ENCODE data around the gene FCRLB. TPM values are rescaled to one million over a fixed set of nuclear protein-coding genes. Genes with fewer than 3 reads are reported as not detected.
"Not testable (repeated sequence)": the region's sequence is repeated elsewhere in the genome, so short reads cannot be mapped to it uniquely, and the experiment has no call there.

The FCRLB gene
- total RNA-seq, 2 donors from 2014 or later: not detected

- no peak within 1 kb of the TSS for H3K27ac Mint-ChIP-seq
- no peaks in the 10 kb centered on the region for H3K4me1 Mint-ChIP-seq
- ATAC-seq (replicated peaks): peak; percentile 90
Measured at GRCh38 chr1:161706482-161707347, 14.6 kb upstream of the FCRLB start, which contains the start of gene FCRLA. Gene FCRLA (plus strand): TSS chr1:161707229. CDS start chr1:161707265, 36 bp downstream.

DNA sequence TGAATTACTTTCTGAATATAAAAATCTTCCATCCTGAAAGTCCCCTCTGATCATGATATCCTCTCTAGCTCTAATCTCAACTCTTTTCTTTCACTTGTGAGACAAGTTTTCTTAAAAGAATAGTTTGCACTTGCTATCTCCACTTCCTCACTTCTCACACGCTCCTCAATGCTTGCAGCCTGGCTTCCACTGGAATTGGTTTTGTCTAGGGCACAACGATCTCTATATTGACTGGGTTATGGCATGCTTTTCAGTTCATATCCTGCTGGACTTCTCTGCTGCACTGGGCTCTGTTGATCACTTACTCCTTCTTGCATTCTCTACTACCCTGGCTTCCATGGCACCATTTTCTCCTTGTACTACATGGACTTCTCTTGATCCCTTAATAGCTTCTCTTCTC, 13.8 kb upstream of the FCRLB start:
- H3K4me1 Mint-ChIP-seq: no peaks in the 10 kb centered on the region
- H3K9me3 Mint-ChIP-seq: no peaks in the 10 kb centered on the region
- H3K27me3 Mint-ChIP-seq: peaks cover 13% of the 10 kb centered on the region
- no peaks in the 10 kb centered on the region for H3K36me3 Mint-ChIP-seq (ENCODE audit: low read depth)
- ATAC-seq (replicated peaks): no peak
- no peak overlapping the region for H3K27ac Mint-ChIP-seq
- H3K4me3 Mint-ChIP-seq: no peak overlapping the region

More at GRCh38 chr1:161706482-161707347, 14.6 kb upstream of the FCRLB start, which contains the start of gene FCRLA:
- Mint-ChIP-seq H3K27me3 (peaks cover 7% of the 10 kb centered on the region), H3K9me3 (no peaks in the 10 kb centered on the region), H3K36me3 (ENCODE audit: low read depth) (no peaks in the 10 kb centered on the region), H3K4me3 (no peak within 1 kb of the TSS)

GRCh38 chr1:161709373-161709772, 12.0 kb upstream of the FCRLB start:
- Mint-ChIP-seq H3K9me3 (no peaks in the 10 kb centered on the region), H3K27ac (no peak overlapping the region), H3K4me3 (no peak overlapping the region), H3K4me1 (no peaks in the 10 kb centered on the region), H3K27me3 (peaks cover 13% of the 10 kb centered on the region), H3K36me3 (ENCODE audit: low read depth) (no peaks in the 10 kb centered on the region)
- ATAC-seq (replicated peaks): no peak

- Mint-ChIP-seq H3K4me1 (no peaks in the 10 kb centered on the region), H3K9me3 (no peaks in the 10 kb centered on the region), H3K27ac (no peak overlapping the region), H3K4me3 (no peak overlapping the region), H3K36me3 (ENCODE audit: low read depth) (no peaks in the 10 kb centered on the region), H3K27me3 (peaks cover 16% of the 10 kb centered on the region)
- no peak for ATAC-seq (replicated peaks)
Measured at GRCh38 chr1:161710560-161710959, 10.8 kb upstream of the FCRLB start.

- no peak overlapping the region for H3K27ac Mint-ChIP-seq
- no peak overlapping the region for H3K4me3 Mint-ChIP-seq
- no peaks in the 10 kb centered on the region for H3K36me3 Mint-ChIP-seq (ENCODE audit: low read depth)
- no peak for ATAC-seq (replicated peaks)
- peaks cover 12% of the 10 kb centered on the region for H3K4me1 Mint-ChIP-seq
- H3K27me3 Mint-ChIP-seq: peaks cover 9% of the 10 kb centered on the region
- H3K9me3 Mint-ChIP-seq: no peaks in the 10 kb centered on the region
Measured at GRCh38 chr1:161718559-161719324, 2.6 kb upstream of the FCRLB start.

GRCh38 chr1:161719325-161719611, 2.1 kb upstream of the FCRLB start:
- Mint-ChIP-seq H3K4me3 (no peak overlapping the region), H3K27ac (no peak overlapping the region), H3K27me3 (peaks cover 12% of the 10 kb centered on the region), H3K9me3 (no peaks in the 10 kb centered on the region), H3K36me3 (ENCODE audit: low read depth) (no peaks in the 10 kb centered on the region), H3K4me1 (peaks cover 12% of the 10 kb centered on the region)
- ATAC-seq (replicated peaks): peak; percentile 74

- peaks cover 12% of the 10 kb centered on the region for H3K4me1 Mint-ChIP-seq
- H3K9me3 Mint-ChIP-seq: no peaks in the 10 kb centered on the region
- H3K36me3 Mint-ChIP-seq (ENCODE audit: low read depth): no peaks in the 10 kb centered on the region
- H3K27ac Mint-ChIP-seq: no peak overlapping the region
- ATAC-seq (replicated peaks): no peak
- no peak overlapping the region for H3K4me3 Mint-ChIP-seq
- H3K27me3 Mint-ChIP-seq: peaks cover 15% of the 10 kb centered on the region
Measured at GRCh38 chr1:161720422-161720821, 922 bp upstream of the FCRLB start.

- no peaks in the 10 kb centered on the region for H3K9me3 Mint-ChIP-seq
- no peak overlapping the region for H3K4me3 Mint-ChIP-seq
- H3K27me3 Mint-ChIP-seq: peaks cover 16% of the 10 kb centered on the region
- peak; percentile 68 for ATAC-seq (replicated peaks)
- H3K4me1 Mint-ChIP-seq: peaks cover 18% of the 10 kb centered on the region
- no peaks in the 10 kb centered on the region for H3K36me3 Mint-ChIP-seq (ENCODE audit: low read depth)
- H3K27ac Mint-ChIP-seq: no peak overlapping the region
Measured at GRCh38 chr1:161721738-161722343, 497 bp downstream of the FCRLB start.

DNA sequence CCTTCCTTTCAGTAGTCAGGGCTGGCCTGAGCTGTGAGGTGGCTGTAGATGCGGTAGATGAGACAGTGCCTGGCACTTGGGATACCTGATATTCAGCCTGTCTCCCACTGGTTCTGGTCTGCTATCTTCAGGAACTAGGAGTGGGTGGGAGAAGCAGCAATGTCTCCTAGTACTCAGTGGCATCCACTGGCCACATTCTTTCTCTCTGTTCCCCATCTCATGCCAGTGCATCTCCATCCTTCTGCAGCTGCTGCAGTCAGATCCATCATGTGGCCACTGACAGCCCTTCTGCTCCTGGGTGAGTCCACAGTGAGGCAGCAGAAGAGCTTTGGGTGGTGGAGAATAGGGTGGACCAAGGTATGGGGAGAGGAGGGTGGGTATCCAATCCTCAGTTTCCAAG, 1.1 kb downstream of the FCRLB start:
- peaks cover 16% of the 10 kb centered on the region for H3K27me3 Mint-ChIP-seq
- H3K27ac Mint-ChIP-seq: no peak overlapping the region
- no peaks in the 10 kb centered on the region for H3K36me3 Mint-ChIP-seq (ENCODE audit: low read depth)
- no peak overlapping the region for H3K4me3 Mint-ChIP-seq
- no peaks in the 10 kb centered on the region for H3K9me3 Mint-ChIP-seq
- H3K4me1 Mint-ChIP-seq: peaks cover 18% of the 10 kb centered on the region
- no peak for ATAC-seq (replicated peaks)

DNA sequence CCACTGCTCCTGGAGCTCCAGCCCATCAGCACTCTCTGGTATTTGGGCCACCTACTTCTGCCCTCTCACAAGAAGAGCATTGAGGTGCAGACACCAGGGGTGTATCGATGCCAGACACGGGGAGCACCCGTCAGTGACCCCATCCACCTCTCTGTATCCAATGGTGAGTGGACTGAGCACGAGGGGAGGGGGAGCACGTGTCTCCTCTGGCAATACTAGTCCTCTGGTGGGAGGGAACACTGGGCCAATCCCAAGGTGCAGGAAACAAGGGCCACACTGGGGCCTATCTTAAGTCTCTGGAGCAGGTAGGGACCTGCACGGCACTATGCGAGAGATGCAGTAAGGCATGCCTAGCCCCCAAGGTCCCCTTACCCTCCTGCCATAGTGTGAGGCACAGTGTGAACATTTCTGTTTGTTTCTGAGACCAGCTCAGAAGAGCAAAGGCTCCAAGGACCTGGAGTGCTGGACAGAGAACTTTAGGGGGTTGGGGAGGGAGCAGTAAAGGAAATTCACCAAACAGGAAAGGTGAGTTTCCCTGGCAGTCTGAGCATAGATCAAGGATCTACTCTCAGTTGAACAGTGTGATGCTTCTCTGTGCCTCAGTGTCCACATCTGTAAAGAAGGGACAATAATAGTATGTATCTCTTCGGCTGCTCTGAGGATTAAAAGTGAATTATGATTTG, 2.3 kb downstream of the FCRLB start:
- no peak for ATAC-seq (replicated peaks)
- Mint-ChIP-seq H3K9me3 (no peaks in the 10 kb centered on the region), H3K27ac (no peak overlapping the region), H3K36me3 (ENCODE audit: low read depth) (no peaks in the 10 kb centered on the region), H3K27me3 (peaks cover 16% of the 10 kb centered on the region), H3K4me1 (peaks cover 22% of the 10 kb centered on the region), H3K4me3 (no peak overlapping the region)

- Mint-ChIP-seq H3K4me1 (peaks cover 33% of the 10 kb centered on the region), H3K4me3 (peak overlapping the region; percentile 85), H3K27me3 (peaks cover 20% of the 10 kb centered on the region)
- not testable (repeated sequence) for H3K27ac Mint-ChIP-seq; H3K9me3 Mint-ChIP-seq; H3K36me3 Mint-ChIP-seq (ENCODE audit: low read depth); ATAC-seq (replicated peaks)
Measured at GRCh38 chr1:161725258-161725907, 4.0 kb downstream of the FCRLB start.

DNA sequence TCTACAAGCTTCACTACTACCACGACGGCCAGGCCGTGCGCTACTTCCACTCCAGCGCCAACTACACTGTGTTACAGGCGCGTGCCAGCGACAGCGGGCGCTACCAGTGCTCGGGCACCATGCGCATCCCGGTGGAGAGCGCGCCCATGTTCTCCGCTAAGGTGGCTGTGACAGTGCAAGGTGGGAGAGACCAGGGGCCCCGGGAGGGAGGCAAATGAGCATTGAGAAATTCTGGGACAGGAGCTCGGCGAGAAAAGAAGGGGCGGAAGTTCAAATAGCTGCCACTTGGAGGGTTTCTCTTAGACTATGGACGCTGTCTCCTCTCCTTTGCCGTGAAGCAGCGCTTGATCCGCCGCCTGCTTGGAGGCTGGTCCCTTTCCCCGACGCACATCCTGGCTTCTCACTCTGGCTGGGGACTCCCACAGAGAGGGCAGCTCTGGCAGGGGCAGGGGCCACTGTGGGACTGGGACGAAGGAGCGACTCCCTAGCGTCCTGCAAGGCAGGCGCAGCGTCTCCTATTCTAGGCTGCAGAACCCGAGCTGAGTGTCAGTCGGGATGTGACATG, 4.6 kb downstream of the FCRLB start:
- Mint-ChIP-seq H3K9me3 (no peaks in the 10 kb centered on the region), H3K4me1 (peaks cover 34% of the 10 kb centered on the region), H3K27me3 (peaks cover 20% of the 10 kb centered on the region), H3K36me3 (ENCODE audit: low read depth) (no peaks in the 10 kb centered on the region), H3K27ac (no peak overlapping the region), H3K4me3 (peak overlapping the region; percentile 85)
- ATAC-seq (replicated peaks): no peak

GRCh38 chr1:161726473-161727255, 5.3 kb downstream of the FCRLB start:
- Mint-ChIP-seq H3K4me3 (peak overlapping the region; percentile 85), H3K36me3 (ENCODE audit: low read depth) (no peaks in the 10 kb centered on the region), H3K4me1 (peaks cover 34% of the 10 kb centered on the region), H3K27me3 (peaks cover 20% of the 10 kb centered on the region), H3K27ac (no peak overlapping the region), H3K9me3 (no peaks in the 10 kb centered on the region)
- ATAC-seq (replicated peaks): peak; percentile 41

Measured in activated T-helper 17 cell treated with anti-CD3 and anti-CD28 coated beads, Interleukin-2, amount 50 U/mL, for 72 hours (primary cell).